GM08714 (cell line): ENCODE data around the gene OR10G7.

ENCODE experiments used
- H3K4me3 ChIP-seq: fragments of 200-500 bp; sonication (Bioruptor generic); 2 replicates; pipeline ENCODE4 v1.5.1; 2014; ENCODE audit warnings: mild to moderate bottlenecking, low read length, inconsistent platforms
- ZNF274 ChIP-seq: IDR thresholded peaks from 2 replicates; pipeline ENCODE4 v1.6.1; 2012; ENCODE audit warnings: mild to moderate bottlenecking, low read depth, low read length

OR10G7 gene, protein sequence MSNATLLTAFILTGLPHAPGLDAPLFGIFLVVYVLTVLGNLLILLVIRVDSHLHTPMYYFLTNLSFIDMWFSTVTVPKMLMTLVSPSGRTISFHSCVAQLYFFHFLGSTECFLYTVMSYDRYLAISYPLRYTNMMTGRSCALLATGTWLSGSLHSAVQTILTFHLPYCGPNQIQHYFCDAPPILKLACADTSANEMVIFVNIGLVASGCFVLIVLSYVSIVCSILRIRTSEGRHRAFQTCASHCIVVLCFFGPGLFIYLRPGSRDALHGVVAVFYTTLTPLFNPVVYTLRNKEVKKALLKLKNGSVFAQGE

DNA sequence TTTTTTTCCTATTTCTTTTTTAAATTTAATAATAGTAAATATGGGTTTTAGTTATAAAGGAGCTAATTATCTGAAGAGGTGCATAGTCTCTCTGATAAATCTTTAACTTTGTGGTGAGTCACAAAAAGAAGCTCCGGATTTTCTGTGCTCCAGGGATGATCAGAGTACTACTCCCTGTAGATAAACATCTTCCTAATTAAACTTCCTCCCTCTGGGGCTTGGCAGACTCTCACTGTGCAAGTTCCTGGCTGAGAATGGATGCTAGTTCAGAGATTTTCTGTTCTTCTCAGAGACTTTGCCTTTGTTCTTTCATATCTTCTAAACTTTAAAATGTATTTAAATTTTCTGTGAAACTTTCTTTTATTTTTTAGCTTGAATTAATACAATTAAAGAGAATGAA, at the start of gene OR10G7:
Gene OR10G7, minus strand, starts transcription at position 72 of the 400 bp plus-strand sequence. CDS start 2,324 bp downstream, outside the sequence.
- no peak for TF ChIP-seq ZNF274
- no peak within 1 kb of the TSS for H3K4me3 ChIP-seq

DNA sequence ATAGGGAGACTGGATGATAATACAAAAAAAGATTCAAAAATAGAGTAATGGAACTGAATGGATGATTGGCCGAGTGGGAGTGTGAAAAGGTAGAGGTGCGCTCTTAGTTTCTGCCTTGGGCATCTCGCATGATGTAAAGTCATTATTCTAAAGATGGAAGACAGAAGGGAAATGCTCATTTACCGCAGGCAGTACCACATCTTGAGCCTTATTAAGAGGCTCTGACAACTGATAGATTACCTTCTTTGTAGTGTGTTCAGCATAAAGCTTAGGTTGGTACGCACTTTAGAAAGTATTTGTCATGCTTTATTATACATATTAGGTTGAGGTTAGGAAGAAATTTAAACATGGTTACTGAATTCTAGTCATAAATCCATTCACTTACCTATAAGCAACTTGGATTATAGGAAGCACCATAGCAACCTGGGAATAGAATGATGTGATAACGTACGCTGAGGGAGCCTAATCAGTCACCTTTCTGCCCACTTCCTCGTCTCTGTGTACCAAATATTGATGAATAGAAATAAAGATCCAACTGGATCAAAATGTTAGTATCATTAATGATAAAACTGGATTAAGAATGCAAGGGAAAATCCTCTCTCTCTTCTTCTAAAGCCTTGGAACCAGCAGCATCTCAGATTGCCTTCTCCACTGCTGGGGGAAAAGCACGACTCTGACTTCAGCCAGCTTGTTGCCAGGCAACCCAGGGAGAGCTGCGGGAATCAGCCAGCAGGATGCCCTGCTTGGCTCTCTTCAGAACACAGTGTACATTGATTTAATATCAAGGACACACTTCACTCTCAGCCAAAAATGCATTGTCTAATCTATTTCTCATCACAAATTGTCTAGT, 45.1 kb upstream of the OR10G7 start:
- H3K4me3 ChIP-seq, result no peak overlapping the region
- TF ChIP-seq ZNF274, result no peak

DNA sequence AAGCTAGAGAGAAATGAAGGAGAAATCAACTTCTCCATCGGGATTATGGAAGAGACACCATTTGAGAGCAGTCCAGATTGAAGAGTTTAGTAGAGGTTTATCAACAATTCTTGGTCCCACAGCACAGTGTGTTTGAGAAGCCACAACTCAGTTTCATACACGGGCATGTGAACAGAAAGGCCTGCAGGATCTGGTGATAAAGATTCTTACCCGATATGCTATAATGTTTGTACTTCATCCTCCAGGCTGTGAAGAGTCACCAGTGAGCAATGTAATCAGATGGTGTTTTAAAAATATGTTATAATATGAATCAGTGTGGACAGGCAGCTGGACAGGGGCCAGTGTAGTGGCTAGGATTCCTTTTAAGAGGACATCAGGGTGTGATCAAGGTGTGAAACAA, 44.5 kb upstream of the OR10G7 start:
- H3K4me3 ChIP-seq, result no peak overlapping the region
- no peak for TF ChIP-seq ZNF274

DNA sequence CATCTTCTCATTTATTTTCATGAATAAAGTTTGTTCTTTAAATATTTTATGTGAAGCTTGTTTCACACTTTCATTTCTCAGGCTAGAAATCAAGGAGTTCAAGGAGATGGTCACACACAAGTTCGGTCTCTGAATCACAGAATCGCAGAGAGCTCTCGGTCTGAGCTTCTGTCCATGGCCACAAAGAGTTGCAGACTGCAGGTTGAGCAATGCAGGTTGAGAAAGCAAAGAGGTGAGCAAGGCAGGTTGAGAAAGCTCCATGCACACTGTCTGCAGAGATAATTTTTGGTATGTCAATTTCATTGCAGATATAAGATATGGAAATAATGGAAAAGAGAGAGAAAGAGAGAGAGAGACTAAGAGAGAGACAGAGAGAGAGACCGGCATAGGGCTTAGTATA, 41.2 kb upstream of the OR10G7 start:
- no peak overlapping the region for H3K4me3 ChIP-seq
- no peak for TF ChIP-seq ZNF274

DNA sequence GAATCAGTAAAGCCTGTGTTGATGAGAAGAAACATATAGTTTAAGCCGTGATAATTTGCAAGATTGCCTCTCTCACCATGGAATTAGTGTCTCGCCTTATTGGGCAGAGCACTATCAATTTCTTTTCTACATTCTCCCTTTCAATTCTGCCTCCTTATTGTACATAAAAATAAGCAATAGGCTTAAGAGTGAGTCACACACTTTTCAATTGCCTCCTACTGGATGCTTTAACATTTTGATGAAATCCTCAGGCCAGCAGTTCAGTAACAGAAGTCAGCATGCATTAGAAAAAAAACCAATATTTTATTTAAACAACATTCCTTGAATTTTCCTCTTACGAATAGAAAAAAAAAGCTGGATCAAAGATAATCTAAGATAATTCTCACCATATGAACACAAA, 40.4 kb upstream of the OR10G7 start:
- TF ChIP-seq ZNF274, result no peak
- H3K4me3 ChIP-seq, result no peak overlapping the region

DNA sequence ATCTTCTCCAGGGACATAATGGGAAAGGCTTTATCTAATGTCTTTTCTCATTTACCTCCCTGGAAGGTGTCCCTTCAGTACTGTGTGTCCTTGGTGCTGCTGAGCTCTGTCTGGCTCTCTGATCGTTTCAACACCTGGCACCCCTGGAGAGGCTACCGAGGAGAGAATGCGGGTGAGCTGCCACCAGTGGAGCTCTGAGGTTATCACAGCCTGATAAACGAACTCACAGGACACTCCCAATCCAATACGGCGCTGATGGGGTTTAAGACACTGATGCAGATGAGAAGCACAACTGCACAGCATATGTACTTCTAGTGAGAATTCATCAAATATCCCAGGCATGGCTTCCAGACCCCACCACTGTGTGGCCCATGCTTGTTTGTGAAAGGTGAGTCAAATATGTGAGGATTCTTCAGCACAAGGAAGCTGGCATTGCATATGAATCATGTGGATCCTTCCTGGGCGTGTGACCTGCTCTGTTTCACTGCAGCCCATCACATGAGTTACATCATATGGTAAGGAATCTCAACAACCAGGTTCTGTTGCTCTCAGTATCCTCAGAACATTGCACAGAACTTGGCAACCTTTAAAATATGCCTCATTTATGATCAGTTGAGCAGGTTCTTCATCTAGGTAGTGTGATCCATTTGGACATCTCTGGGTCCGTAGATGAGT, 39.3 kb upstream of the OR10G7 start:
- no peak for TF ChIP-seq ZNF274
- H3K4me3 ChIP-seq, result no peak overlapping the region

DNA sequence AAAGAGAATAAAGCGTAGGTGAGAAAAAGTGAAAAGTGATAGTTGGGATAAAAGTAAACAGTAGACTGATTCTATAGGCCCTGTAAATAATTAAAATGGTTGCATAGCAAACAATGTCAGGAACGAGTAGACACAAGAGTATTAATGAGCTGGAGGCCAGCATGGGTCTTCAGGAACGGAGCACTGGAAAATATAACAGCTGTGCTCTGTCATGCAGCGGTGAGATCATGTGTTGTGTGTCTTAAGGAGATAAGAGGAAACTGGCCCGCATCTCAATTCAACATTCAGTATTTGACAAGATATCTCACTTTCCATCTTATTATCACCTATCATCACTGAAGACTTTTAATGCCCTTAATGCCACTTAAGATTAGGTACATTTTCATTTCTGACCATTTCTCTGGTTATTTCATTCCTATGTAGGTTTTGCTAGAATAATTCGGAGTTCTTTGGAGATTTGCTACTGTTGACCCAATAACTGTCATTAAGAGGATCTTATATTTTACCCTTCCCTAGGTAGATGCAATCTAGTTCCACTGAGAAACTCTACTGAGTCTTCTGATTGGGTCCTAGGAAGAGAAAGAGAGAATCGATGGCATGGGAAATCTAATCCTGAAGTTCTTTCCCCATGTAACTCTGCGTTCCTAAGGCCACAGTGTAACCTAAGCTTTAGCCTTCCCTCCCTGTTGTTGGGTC, 38.7 kb upstream of the OR10G7 start:
- no peak for TF ChIP-seq ZNF274
- H3K4me3 ChIP-seq, result no peak overlapping the region

DNA sequence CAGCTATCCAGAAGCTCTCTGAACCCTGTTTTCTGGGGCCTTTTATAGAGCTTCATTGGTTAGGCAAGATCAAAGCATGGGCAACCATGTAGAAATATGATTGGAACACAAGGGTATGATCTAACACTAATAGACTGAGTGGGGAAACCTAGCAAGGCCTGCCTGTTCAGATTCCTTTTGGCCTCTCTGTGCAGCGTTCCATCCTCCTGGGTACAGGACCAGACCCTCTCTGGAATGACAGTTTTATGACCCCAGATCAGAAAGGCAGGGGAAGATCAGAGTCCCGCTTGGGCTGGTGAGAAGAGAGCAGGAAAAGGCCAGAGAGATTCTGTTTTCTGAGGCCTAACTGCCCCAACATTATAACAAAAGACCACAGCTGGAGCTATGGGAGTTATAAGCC, 37.5 kb upstream of the OR10G7 start:
- H3K4me3 ChIP-seq, result no peak overlapping the region
- TF ChIP-seq ZNF274, result no peak

DNA sequence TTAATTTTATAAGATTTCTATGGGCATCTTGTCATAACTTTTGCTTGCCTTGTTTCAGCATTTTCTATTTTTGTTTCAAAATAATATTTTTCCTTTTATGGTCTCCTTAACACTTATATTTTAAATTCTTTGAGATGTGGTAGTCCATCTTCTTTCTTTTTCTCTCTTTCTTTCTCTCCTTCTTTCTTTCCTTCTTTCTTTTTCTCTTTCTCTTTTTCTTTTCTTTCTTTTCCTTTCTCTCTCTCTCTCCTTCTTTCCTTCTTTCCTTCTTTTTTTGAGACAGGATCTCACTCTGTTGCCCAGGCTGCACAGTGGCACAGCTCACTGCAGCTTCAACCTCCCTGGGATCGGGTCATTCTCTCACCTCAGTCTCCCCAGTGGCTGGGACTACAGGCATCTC, 36.1 kb upstream of the OR10G7 start:
- no peak for TF ChIP-seq ZNF274
- no peak overlapping the region for H3K4me3 ChIP-seq

DNA sequence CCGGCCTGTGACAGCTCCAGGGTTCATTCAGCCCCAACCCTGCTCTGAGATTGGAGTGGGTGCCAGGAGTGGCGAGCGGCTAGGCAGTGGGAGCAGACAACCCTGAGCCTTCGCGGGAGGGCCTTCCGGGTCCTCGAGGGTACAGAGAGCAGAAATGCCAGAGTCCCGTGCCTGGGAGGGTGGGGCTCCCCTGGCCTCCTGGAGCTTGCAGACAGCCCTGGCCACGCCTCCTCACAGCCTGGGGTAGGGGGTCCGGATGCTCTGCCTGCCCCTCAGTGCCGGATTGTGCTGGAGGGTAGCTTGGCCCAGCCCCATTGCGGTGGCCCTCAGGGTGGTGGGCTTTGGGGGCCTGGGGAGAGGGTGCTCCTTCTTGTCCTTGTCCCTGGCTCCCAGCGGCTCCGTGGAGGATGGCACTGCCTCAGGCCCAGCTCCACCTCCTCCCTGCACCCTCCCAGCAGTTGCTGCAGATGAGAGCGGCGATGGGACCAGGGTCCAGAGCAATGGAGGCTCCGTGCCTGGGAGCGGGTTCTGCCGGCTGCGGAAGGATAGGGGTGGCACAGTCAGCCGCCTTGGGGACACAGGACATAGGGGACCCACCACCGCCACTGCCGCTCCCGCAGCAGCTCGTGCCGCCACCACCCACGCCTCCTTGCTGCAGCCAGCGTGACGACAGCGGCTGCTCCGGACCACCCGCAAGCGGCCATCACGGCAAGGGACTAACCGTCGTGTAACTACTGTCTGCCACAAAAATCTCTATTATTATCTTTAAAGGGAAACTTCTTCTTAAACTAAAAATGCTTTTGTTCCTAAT, 34.9 kb upstream of the OR10G7 start:
- no peak for TF ChIP-seq ZNF274
- no peak overlapping the region; the same call in 1 of the 2 replicates for H3K4me3 ChIP-seq

DNA sequence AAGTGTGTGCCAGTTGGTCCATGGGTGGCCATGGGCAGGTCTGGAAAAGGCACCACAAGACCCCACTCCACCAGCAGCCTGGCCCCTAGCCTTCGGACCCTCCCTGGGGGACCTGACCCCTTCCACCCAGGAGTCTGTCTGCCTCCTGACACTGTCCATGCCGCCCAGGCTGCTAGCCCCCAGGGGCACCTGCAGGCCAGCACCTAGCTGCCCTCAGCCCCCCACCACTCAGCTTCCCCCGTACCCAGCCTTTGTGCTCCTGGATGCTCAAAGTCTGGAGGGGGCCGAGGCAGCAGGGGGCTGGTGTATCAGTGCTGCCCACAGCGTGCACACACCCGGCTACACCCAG, 34.3 kb upstream of the OR10G7 start:
- no peak for TF ChIP-seq ZNF274
- no peak overlapping the region for H3K4me3 ChIP-seq

DNA sequence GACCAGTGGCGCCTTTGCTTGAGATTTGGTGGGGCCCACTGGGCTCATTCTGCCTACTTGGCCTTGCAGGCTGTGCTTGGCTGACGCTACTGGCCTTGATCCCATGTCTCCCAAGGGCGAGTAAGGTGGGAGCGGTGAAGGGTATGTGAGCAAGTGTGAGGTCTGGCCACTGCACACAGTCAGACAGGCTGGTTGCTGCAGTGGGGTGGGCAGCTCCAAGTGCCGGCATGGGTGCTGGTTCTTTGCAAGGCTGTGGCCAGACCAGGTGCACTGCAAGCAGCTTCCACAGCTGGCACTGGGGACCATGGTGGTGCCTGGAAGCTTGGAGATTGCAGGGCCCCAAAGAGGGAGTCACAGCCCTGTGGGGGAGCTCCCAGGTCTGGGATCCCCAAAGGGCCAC, 33.4 kb upstream of the OR10G7 start:
- no peak for TF ChIP-seq ZNF274
- H3K4me3 ChIP-seq, result no peak overlapping the region

DNA sequence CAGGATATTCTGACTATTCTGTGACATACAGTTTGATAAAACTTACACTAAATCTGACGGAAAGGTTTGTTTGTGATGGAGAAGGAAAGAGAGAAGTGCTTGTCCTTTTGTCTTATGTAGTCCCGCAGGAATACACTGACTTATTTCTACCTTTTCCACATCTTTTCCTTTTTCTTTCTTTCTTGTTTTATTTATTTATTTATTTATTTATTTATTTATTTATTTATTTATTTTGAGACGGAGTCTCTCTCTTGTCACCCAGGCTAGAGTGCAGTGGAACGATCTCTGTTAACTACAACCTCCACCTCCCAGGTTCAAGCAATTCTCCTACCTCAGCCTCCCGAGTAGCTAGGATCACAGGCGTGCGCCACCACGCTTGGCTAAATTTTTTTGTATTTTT, 31.0 kb upstream of the OR10G7 start:
- H3K4me3 ChIP-seq, result no peak overlapping the region

More for the DNA sequence above, 31.0 kb upstream of the OR10G7 start:
- no peak for TF ChIP-seq ZNF274
